Measurements from ENCODE around the gene BTN3A1. TPM values are rescaled to one million over a fixed set of nuclear protein-coding genes. Genes with fewer than 3 reads are reported as not detected.

BTN3A1 gene
- total RNA-seq, 1 donor from 2014 or later = 10.9 TPM

DNA sequence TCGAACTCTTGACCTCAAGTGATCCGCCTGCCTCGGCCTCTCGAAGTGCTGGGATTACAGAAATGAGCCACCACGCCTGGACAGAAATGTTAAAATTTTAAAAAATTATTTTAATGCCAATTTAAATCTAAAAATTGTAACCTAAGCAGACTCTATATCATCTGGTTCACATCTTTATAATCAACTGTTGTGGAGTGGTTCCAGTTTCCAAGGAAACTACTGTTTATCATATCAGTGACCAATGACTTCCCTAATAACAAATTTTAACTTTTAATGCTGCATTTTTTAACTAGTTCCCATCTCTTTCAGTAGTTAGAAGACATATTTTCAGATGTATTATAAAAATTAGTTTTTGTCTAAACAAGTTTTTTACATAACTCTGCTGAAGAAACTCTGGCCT lies 42.3 kb upstream of the BTN3A1 start:
- H3K4me1 Mint-ChIP-seq (ENCODE audit: low read depth) = no peaks in the 10 kb centered on the region
- H3K27ac Mint-ChIP-seq (ENCODE audit: unreplicated experiment) = no peak overlapping the region
- no peaks in the 10 kb centered on the region for H3K9me3 Mint-ChIP-seq (ENCODE audit: low read depth)
- TF ChIP-seq, protein P1, sequence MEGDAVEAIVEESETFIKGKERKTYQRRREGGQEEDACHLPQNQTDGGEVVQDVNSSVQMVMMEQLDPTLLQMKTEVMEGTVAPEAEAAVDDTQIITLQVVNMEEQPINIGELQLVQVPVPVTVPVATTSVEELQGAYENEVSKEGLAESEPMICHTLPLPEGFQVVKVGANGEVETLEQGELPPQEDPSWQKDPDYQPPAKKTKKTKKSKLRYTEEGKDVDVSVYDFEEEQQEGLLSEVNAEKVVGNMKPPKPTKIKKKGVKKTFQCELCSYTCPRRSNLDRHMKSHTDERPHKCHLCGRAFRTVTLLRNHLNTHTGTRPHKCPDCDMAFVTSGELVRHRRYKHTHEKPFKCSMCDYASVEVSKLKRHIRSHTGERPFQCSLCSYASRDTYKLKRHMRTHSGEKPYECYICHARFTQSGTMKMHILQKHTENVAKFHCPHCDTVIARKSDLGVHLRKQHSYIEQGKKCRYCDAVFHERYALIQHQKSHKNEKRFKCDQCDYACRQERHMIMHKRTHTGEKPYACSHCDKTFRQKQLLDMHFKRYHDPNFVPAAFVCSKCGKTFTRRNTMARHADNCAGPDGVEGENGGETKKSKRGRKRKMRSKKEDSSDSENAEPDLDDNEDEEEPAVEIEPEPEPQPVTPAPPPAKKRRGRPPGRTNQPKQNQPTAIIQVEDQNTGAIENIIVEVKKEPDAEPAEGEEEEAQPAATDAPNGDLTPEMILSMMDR (IDR thresholded peaks at IDR 0.05) = no peak
- no peaks in the 10 kb centered on the region for H3K36me3 Mint-ChIP-seq (ENCODE audit: low read depth)
- H3K4me3 Mint-ChIP-seq (ENCODE audit: unreplicated experiment) = no peak overlapping the region
- no peaks in the 10 kb centered on the region for H3K27me3 Mint-ChIP-seq (ENCODE audit: low read depth)
- DNase-seq (ENCODE audit: low spot score) = no peak

DNA sequence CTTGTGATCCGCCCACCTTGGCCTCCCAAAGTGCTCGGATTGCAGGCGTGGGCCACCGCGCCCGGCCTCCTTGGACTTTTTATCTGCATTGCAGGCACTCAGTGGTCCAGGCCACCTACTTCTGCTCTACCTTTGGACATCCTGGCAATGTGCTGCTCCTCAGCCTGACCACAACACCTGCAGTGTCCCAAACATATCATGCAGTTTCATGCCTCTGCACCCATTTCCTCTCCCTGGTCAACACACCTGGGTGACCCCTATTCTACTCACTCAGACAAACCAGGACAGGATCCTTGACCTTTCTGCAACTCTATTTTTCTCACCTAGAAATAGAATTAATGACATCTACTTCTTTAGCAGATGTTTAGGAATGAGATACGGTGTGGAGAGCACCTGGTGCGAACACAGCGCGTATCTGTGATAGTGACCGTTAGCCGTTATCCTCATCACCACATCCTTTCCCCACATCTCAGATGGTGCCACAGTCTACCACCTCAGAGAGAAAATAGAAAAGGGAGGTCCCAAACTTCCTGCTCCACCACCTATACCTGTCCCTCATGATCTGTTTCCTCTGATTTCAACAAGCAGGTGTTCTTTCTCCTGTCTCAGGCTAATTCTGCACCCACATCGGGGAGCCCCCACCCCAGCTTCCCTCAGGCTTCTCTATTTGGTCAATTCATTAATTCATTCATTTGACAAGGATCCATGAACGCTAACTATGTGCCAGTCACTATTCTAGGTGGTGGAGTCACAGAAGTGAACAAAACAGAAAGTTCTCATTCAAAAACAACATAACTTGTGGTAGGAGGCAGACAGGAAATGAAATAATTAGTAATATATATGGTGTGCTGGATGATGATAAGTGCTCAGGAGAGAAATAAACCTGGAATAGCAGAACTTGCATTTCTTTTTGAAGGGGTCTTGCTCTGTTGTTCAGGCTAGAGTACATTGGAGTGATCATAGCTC lies 41.3 kb upstream of the BTN3A1 start:
- no peaks in the 10 kb centered on the region for H3K27me3 Mint-ChIP-seq (ENCODE audit: low read depth)
- H3K4me3 Mint-ChIP-seq (ENCODE audit: unreplicated experiment) = no peak overlapping the region
- DNase-seq (ENCODE audit: low spot score) = no peak
- H3K4me1 Mint-ChIP-seq (ENCODE audit: low read depth) = no peaks in the 10 kb centered on the region
- H3K9me3 Mint-ChIP-seq (ENCODE audit: low read depth) = no peaks in the 10 kb centered on the region
- H3K36me3 Mint-ChIP-seq (ENCODE audit: low read depth) = no peaks in the 10 kb centered on the region
- H3K27ac Mint-ChIP-seq (ENCODE audit: unreplicated experiment) = no peak overlapping the region
- TF ChIP-seq, protein P1 (IDR thresholded peaks at IDR 0.05) = no peak

GRCh38 chr6:26361544-26361943 lies 40.5 kb upstream of the BTN3A1 start:
- H3K27me3 Mint-ChIP-seq (ENCODE audit: low read depth) = no peaks in the 10 kb centered on the region
- TF ChIP-seq, protein P1 (IDR thresholded peaks at IDR 0.05) = no peak
- no peak for DNase-seq (ENCODE audit: low spot score)
- H3K36me3 Mint-ChIP-seq (ENCODE audit: low read depth) = no peaks in the 10 kb centered on the region
- H3K9me3 Mint-ChIP-seq (ENCODE audit: low read depth) = no peaks in the 10 kb centered on the region
- no peak overlapping the region for H3K4me3 Mint-ChIP-seq (ENCODE audit: unreplicated experiment)
- H3K4me1 Mint-ChIP-seq (ENCODE audit: low read depth) = no peaks in the 10 kb centered on the region
- H3K27ac Mint-ChIP-seq (ENCODE audit: unreplicated experiment) = no peak overlapping the region

DNA sequence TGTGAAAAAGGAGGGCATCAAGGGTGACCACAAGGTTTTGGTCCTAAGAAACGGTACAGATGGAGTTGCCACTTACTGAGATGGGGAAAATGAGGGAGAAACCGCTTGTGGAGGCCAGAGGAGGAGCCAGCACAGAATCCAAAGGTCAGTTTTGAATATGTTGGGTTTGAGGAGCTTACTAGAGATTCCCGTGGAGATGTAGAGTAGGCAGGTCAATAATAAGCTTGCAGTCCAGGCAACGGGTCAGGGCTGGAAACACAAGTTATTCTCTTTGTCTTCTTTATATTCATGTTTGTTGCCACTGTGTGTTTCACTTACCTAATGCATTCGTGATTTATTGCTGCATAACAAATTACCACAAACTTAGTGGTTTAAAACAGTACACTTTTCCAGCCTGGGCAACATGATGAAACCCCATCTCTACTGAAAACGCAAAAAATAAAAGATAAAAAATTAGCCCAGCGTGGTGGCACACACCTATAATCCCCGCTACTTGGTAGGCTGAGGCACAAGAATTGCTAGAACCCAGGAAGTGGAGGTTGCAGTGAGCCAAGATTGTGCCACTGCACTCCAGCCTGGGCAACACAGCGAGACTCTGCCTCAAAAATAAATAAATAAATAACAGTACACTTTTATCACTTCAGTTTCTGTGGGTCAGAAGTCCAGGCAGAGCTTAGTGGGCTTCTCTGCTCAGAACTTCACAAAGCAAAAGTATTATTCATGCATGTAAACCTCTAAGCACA lies 39.8 kb upstream of the BTN3A1 start:
- Mint-ChIP-seq H3K4me3 (ENCODE audit: unreplicated experiment) (no peak overlapping the region), H3K9me3 (ENCODE audit: low read depth) (no peaks in the 10 kb centered on the region), H3K36me3 (ENCODE audit: low read depth) (no peaks in the 10 kb centered on the region), H3K4me1 (ENCODE audit: low read depth) (no peaks in the 10 kb centered on the region), H3K27me3 (ENCODE audit: low read depth) (no peaks in the 10 kb centered on the region), H3K27ac (ENCODE audit: unreplicated experiment) (no peak overlapping the region)
- TF ChIP-seq, protein P1 (IDR thresholded peaks at IDR 0.05) = no peak
- DNase-seq (ENCODE audit: low spot score) = no peak

- H3K27me3 Mint-ChIP-seq (ENCODE audit: low read depth) = no peaks in the 10 kb centered on the region
- DNase-seq (ENCODE audit: low spot score) = no peak
- no peaks in the 10 kb centered on the region for H3K36me3 Mint-ChIP-seq (ENCODE audit: low read depth)
- H3K27ac Mint-ChIP-seq (ENCODE audit: unreplicated experiment) = no peak overlapping the region
- H3K4me3 Mint-ChIP-seq (ENCODE audit: unreplicated experiment) = no peak overlapping the region
- TF ChIP-seq, protein P1 (IDR thresholded peaks at IDR 0.05) = no peak
- no peaks in the 10 kb centered on the region for H3K4me1 Mint-ChIP-seq (ENCODE audit: low read depth)
- no peaks in the 10 kb centered on the region for H3K9me3 Mint-ChIP-seq (ENCODE audit: low read depth)
Observed at GRCh38 chr6:26362836-26363220, 39.2 kb upstream of the BTN3A1 start.

All from chondrocyte (in vitro differentiated cells).